Nephron progenitor cell (in vitro differentiated cells): ENCODE data around the gene LRRC38.
"Not testable (repeated sequence)": the region's sequence is repeated elsewhere in the genome, so short reads cannot be mapped to it uniquely, and the experiment has no call there.

Experiments
- DNase-seq: peaks from one replicate; pipeline ENCODE4 v3.0.0; 2021
- H3K27ac Mint-ChIP-seq: 2 replicates; pipeline ENCODE4 v1.8.0; 2021; ENCODE audit warnings: mild to moderate bottlenecking, moderate library complexity, mixed read lengths
- H3K27me3 Mint-ChIP-seq: 2 replicates; pipeline ENCODE4 v1.8.0; 2021; ENCODE audit warnings: mild to moderate bottlenecking, low read depth, mixed read lengths; ENCODE audit not compliant: poor library complexity
- H3K36me3 Mint-ChIP-seq: 2 replicates; pipeline ENCODE4 v1.8.0; 2021; ENCODE audit warnings: low read depth, mixed read lengths
- H3K4me1 Mint-ChIP-seq: 2 replicates; pipeline ENCODE4 v1.8.0; 2021; ENCODE audit warnings: mixed read lengths
- H3K4me3 Mint-ChIP-seq: 2 replicates; pipeline ENCODE4 v1.8.0; 2021; ENCODE audit warnings: mild to moderate bottlenecking, moderate library complexity, mixed read lengths
- H3K9me3 Mint-ChIP-seq: 2 replicates; pipeline ENCODE4 v1.8.0; 2021; ENCODE audit warnings: mild to moderate bottlenecking, moderate library complexity, mixed read lengths
- TF ChIP-seq, protein P1 (sequence below): fragments of 200-600 bp; sonication (generic); IDR thresholded peaks from 2 replicates; pipeline ENCODE4 v1.5.0; 2021; ENCODE audit warnings: antibody characterized with exemption

LRRC38 gene, protein sequence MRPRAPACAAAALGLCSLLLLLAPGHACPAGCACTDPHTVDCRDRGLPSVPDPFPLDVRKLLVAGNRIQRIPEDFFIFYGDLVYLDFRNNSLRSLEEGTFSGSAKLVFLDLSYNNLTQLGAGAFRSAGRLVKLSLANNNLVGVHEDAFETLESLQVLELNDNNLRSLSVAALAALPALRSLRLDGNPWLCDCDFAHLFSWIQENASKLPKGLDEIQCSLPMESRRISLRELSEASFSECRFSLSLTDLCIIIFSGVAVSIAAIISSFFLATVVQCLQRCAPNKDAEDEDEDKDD

DNA sequence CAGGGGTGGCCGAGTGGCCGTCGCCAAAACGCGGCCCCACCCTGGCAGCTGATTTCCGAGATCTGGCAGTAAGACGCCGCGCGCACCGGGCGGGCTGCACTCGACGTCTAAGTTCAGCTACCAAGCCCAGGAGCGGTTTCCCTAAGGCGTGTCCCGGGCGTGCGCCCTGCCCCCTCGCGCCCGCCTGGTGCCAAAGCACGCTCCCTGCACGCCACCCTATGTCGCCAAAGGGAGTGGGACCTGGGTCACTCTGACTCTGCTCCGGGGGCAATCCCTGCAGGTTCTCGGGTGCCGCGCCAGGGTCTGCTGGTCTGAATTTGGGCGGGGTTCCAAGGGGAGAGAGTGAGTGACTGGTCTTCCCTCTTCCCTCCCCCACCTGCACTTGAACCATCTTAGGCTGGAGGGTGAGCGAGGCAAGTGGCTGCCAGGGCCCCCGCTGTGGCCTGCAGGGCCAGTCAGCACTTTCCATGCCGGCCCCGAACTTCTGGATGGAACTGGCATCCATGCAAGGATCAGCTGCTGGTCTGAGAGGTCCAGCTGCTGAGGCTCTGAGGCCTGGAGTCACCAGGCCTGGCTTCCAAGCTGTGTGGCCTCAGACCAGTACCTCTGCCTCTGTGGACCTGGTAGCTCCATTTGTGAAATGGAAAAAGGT, at the start of gene LRRC38:
Gene LRRC38 (minus strand): TSS at position 109 of the 652 bp plus-strand sequence. CDS start 410 bp downstream, outside the sequence.
- no peak within 1 kb of the TSS for H3K27ac Mint-ChIP-seq
- peak; percentile 54 for DNase-seq
- H3K4me1 Mint-ChIP-seq, result no peaks in the 10 kb centered on the region
- H3K36me3 Mint-ChIP-seq, result no peaks in the 10 kb centered on the region
- H3K4me3 Mint-ChIP-seq, result peak within 1 kb of the TSS; percentile 73
- H3K27me3 Mint-ChIP-seq, result peaks cover 97% of the 10 kb centered on the region
- H3K9me3 Mint-ChIP-seq, result peaks cover 9% of the 10 kb centered on the region
- TF ChIP-seq, protein P1, sequence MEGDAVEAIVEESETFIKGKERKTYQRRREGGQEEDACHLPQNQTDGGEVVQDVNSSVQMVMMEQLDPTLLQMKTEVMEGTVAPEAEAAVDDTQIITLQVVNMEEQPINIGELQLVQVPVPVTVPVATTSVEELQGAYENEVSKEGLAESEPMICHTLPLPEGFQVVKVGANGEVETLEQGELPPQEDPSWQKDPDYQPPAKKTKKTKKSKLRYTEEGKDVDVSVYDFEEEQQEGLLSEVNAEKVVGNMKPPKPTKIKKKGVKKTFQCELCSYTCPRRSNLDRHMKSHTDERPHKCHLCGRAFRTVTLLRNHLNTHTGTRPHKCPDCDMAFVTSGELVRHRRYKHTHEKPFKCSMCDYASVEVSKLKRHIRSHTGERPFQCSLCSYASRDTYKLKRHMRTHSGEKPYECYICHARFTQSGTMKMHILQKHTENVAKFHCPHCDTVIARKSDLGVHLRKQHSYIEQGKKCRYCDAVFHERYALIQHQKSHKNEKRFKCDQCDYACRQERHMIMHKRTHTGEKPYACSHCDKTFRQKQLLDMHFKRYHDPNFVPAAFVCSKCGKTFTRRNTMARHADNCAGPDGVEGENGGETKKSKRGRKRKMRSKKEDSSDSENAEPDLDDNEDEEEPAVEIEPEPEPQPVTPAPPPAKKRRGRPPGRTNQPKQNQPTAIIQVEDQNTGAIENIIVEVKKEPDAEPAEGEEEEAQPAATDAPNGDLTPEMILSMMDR, result no peak

DNA sequence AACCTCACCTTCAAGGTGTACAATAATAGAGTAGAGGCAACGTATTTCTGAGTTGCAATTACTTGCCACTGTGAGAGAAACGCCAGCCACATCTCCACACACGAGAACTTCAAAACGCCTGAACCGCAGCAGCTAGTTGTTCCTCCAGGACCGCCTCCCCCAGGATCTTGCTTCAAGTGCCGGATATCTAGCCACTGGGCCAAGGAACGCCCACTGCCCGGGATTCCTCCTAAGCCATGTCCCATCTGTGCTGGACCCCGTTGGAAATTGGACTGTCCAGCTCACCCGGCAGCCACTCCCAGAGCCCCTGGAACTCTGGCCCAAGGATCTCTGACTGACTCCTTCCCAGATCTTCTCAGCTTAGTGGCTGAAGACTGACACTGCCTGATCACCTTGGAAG, 49.2 kb upstream of the LRRC38 start:
- H3K9me3 Mint-ChIP-seq, H3K36me3 Mint-ChIP-seq, H3K4me3 Mint-ChIP-seq, DNase-seq, H3K27ac Mint-ChIP-seq, H3K4me1 Mint-ChIP-seq: not testable (repeated sequence)
- H3K27me3 Mint-ChIP-seq, result peaks cover 19% of the 10 kb centered on the region

DNA sequence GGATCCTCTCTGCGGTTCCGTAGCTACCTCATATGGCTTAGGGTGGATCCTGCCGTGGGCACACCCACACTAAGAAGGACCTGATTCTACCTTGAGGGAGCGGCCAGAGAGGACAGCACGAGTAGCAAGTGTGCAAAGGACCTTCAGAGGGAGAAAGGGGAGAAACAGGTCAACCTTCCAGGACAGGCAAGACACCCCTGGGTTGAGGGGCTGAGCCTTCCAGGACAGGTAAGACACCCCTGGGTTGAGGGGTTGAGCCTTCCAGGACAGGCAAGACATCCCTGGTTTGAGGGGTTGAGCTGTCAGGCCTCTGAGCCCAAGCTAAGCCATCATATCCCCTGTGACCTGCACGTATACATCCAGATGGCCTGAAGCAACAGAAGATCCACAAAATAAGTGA, 46.7 kb upstream of the LRRC38 start:
- TF ChIP-seq, protein P1, result no peak
- Mint-ChIP-seq H3K27ac (no peak overlapping the region), H3K27me3 (peaks cover 18% of the 10 kb centered on the region), H3K9me3 (no peaks in the 10 kb centered on the region), H3K4me1 (no peaks in the 10 kb centered on the region), H3K4me3 (no peak overlapping the region), H3K36me3 (no peaks in the 10 kb centered on the region)
- no peak for DNase-seq

DNA sequence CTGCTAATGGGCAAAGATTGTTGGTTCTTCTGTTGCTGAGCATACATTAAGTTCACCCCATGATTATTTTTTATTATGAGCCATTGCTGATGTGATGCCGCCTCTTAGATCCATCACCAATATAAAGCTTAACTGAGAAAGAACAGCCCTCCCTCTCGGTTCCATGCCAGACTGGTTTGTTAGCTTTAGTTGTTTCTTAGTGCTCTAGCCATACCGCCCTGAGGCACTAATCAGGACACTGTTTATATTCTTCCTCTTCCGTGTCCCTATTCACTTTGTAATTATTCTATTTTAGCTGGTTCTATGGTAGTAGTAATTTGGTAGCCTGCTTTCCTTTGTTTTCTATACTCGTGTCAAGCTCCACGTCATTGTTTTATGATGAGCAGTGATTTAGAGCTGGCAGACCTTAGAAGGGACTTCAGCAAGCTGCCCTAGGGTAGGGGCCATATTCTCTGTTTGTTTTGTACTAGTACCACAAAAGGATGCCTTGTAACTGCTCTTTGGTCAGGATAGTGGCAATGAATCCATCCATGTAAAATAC, 42.5 kb upstream of the LRRC38 start:
- Mint-ChIP-seq H3K9me3 (no peaks in the 10 kb centered on the region), H3K36me3 (no peaks in the 10 kb centered on the region), H3K27me3 (peaks cover 12% of the 10 kb centered on the region), H3K4me3 (no peak overlapping the region), H3K4me1 (no peaks in the 10 kb centered on the region), H3K27ac (no peak overlapping the region)
- TF ChIP-seq, protein P1, result no peak
- DNase-seq, result no peak

DNA sequence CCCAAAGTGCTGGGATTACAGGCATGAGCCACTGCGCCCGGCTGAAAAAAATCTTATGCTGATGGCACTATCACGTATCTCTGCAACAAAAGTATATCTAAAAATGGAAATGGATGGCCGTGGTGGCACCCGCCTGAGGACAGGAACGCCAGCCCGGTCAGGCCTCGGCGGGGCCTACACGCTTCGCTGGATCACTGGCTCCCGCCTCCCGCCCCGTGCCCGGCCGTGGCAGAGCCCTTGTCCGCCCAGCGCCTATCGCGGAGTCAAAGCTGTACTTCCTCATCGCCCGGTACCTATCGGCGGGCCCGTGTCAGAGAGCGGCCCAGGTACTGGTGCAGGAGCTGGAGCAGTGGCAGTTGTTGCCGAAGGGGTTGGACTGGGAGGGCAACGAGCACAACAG, 41.0 kb upstream of the LRRC38 start:
- Mint-ChIP-seq H3K27me3 (peaks cover 7% of the 10 kb centered on the region), H3K4me3 (no peak overlapping the region), H3K9me3 (no peaks in the 10 kb centered on the region), H3K4me1 (no peaks in the 10 kb centered on the region), H3K36me3 (no peaks in the 10 kb centered on the region), H3K27ac (no peak overlapping the region)
- DNase-seq, result no peak
- TF ChIP-seq, protein P1, result no peak

DNA sequence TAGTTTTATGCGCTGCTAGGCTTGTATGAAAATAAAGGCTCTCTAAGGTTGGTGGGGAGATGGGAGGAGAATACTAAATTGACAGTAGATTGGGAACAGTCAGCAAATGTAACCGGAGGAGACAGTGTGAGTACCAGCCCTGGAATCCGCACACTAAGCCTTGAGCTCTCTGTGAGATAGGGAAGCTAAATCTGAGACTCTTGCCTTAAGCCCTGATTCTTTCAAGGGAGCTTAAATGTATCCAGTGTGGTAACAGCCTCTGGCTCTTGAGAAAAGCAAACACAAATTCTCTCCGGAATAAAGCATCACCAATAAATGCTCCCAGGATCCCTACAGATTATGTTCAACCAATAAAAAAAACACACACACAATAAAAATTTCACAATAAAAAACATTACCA, 36.9 kb upstream of the LRRC38 start:
- Mint-ChIP-seq H3K27me3 (peaks cover 24% of the 10 kb centered on the region), H3K36me3 (no peaks in the 10 kb centered on the region), H3K9me3 (no peaks in the 10 kb centered on the region), H3K27ac (no peak overlapping the region), H3K4me1 (no peaks in the 10 kb centered on the region), H3K4me3 (no peak overlapping the region)
- TF ChIP-seq, protein P1, result no peak
- no peak for DNase-seq
